MCF 10A (cell line): ENCODE results near the gene KLF8. TPM values are rescaled to one million over a fixed set of nuclear protein-coding genes. Genes with fewer than 3 reads are reported as not detected.

Source experiments
- BruUV-seq: library from RNA; stranded (reverse); fragments of 400-500 nt; replicated peaks from 2 replicates; lab custom pipeline; 2021; lab: Mats Ljungman, UMichigan
- CTCF ChIA-PET: fragments of 300-600 bp; sonication (Branson Sonifier 250); formaldehyde crosslinking; extraction: SDS; loops from one replicate; lab custom pipeline; 2021; ENCODE audit warnings: antibody characterized with exemption, inconsistent platforms; lab: Yijun Ruan, JAX
- POLR2A ChIA-PET: fragments of 300-600, 350-650 bp; sonication (Branson Sonifier 250); formaldehyde crosslinking; extraction: SDS; loops from one replicate; lab custom pipeline; 2020; ENCODE audit warnings: antibody characterized with exemption, inconsistent platforms; lab: Yijun Ruan, JAX
- DNase-seq: peaks from one replicate; pipeline ENCODE4 v3.0.0-alpha.2; 2018; ENCODE audit not compliant: unreplicated experiment
- H3K27ac Mint-ChIP-seq: one replicate; pipeline ENCODE4 v1.8.0; 2022; ENCODE audit warnings: mild to moderate bottlenecking, low read depth, mixed read lengths; ENCODE audit not compliant: unreplicated experiment
- H3K27me3 Mint-ChIP-seq: one replicate; pipeline ENCODE4 v1.8.0; 2022; ENCODE audit warnings: mixed read lengths; ENCODE audit not compliant: insufficient read depth, unreplicated experiment
- H3K36me3 Mint-ChIP-seq: one replicate; pipeline ENCODE4 v1.8.0; 2022; ENCODE audit warnings: mild to moderate bottlenecking, moderate library complexity, mixed read lengths; ENCODE audit not compliant: insufficient read depth, unreplicated experiment
- H3K4me1 Mint-ChIP-seq: one replicate; pipeline ENCODE4 v1.8.0; 2022; ENCODE audit warnings: mixed read lengths; ENCODE audit not compliant: insufficient read depth, unreplicated experiment
- H3K4me3 Mint-ChIP-seq: one replicate; pipeline ENCODE4 v1.8.0; 2022; ENCODE audit warnings: mild to moderate bottlenecking, moderate library complexity, mixed read lengths; ENCODE audit not compliant: unreplicated experiment
- H3K9me3 Mint-ChIP-seq: one replicate; pipeline ENCODE4 v1.8.0; 2022; ENCODE audit warnings: mixed read lengths; ENCODE audit not compliant: unreplicated experiment
- intact Hi-C: fragments of 100-400 bp; cut with micrococcal nuclease; formaldehyde crosslinking; loops from 2 replicates; pipeline ENCODE4 v1.14.1; 2022
- total RNA-seq: library from RNA; stranded (reverse); gene quantifications from 2 replicates; pipeline ENCODE4 v1.2.3, GENCODE V29; 2022
- TF ChIP-seq, protein P1 (sequence below): fragments of 200-600 bp; IDR thresholded peaks from one replicate; pipeline ENCODE4 v1.8.0; 2022; ENCODE audit warnings: antibody characterized with exemption, mild to moderate bottlenecking; ENCODE audit not compliant: unreplicated experiment

Gene KLF8
- total RNA-seq, 1 experiment from 2014 or later, result 12.6 TPM

DNA sequence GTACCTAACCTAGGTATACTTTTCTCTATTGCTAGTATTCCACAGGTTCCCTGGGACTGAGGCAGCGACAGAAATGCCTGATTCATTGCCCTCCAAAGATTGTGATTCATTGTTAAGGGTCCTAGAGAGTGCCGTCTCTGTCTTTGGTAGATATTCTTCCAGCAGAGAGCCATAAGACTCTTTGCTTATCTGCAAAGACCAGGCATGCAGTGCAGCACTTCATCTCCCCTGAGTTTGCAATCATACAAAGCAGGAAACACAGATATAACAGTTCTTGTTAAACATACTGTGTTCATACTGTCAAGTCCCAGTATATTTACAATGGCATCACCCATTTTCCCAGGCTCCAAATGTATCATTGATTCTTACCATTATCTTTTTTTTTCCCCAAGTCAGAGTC, 47.7 kb downstream of the KLF8 start:
- BruUV-seq, result no TSS peak
- Mint-ChIP-seq H3K4me1 (no peaks in the 10 kb centered on the region), H3K36me3 (peaks cover 12% of the 10 kb centered on the region), H3K27me3 (peaks cover 65% of the 10 kb centered on the region), H3K27ac (no peak overlapping the region), H3K4me3 (no peak overlapping the region), H3K9me3 (no peaks in the 10 kb centered on the region)
- TF ChIP-seq, protein P1, sequence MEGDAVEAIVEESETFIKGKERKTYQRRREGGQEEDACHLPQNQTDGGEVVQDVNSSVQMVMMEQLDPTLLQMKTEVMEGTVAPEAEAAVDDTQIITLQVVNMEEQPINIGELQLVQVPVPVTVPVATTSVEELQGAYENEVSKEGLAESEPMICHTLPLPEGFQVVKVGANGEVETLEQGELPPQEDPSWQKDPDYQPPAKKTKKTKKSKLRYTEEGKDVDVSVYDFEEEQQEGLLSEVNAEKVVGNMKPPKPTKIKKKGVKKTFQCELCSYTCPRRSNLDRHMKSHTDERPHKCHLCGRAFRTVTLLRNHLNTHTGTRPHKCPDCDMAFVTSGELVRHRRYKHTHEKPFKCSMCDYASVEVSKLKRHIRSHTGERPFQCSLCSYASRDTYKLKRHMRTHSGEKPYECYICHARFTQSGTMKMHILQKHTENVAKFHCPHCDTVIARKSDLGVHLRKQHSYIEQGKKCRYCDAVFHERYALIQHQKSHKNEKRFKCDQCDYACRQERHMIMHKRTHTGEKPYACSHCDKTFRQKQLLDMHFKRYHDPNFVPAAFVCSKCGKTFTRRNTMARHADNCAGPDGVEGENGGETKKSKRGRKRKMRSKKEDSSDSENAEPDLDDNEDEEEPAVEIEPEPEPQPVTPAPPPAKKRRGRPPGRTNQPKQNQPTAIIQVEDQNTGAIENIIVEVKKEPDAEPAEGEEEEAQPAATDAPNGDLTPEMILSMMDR, result no peak
- no peak for DNase-seq
- CTCF ChIA-PET, result interaction anchor here (0.6 to 5.1 kb wide), 3 partner anchors 394 to 455 kb away, joined by 4 to 66 read pairs (median 4); partner anchors contain the start of gene NBDY
- intact Hi-C loops, result loop anchor here (10.0 kb wide), 1 partner anchor 285 kb away; the partner anchor contains the start of gene UBQLN2
- POLR2A ChIA-PET, result no interaction called here

DNA sequence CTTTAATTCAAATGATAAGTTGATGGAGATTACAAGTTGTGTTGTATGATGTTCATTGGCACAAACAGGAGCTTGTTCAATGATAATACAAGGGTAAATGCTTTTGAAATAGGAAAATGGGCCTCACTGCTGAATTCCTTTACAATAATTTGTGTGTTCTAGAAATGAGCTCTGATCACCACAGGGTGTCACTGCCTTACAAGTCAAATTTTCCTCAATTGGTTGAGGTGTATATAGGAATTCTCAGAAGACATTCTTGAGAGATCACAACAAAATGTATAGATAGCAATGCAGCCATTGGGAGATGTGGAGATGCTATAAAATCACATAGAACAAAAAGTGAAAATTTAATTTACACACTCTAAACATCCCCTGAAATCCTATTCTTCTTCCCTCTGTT, 49.6 kb downstream of the KLF8 start:
- H3K36me3 Mint-ChIP-seq, result peaks cover 22% of the 10 kb centered on the region
- no peaks in the 10 kb centered on the region for H3K4me1 Mint-ChIP-seq
- H3K9me3 Mint-ChIP-seq, result no peaks in the 10 kb centered on the region
- BruUV-seq, result no TSS peak
- H3K27me3 Mint-ChIP-seq, result peaks cover 60% of the 10 kb centered on the region
- TF ChIP-seq, protein P1, result peak; percentile 34
- no peak overlapping the region for H3K27ac Mint-ChIP-seq
- ChIA-PET CTCF (interaction anchor here (0.5 to 5.1 kb wide), 12 partner anchors 12 to 452 kb away, joined by 3 to 66 read pairs (median 3); partner anchors contain the start of gene NBDY), POLR2A (interaction anchor here (1.1 kb wide), 1 partner anchor 445 kb away, joined by 4 read pairs; no protein-coding TSS in a partner anchor)
- H3K4me3 Mint-ChIP-seq, result no peak overlapping the region
- intact Hi-C loops, result loop anchor here (1.0 to 10.0 kb wide), 2 partner anchors 283 to 445 kb away; partner anchors contain the start of gene UBQLN2
- peak; percentile 33 for DNase-seq

DNA sequence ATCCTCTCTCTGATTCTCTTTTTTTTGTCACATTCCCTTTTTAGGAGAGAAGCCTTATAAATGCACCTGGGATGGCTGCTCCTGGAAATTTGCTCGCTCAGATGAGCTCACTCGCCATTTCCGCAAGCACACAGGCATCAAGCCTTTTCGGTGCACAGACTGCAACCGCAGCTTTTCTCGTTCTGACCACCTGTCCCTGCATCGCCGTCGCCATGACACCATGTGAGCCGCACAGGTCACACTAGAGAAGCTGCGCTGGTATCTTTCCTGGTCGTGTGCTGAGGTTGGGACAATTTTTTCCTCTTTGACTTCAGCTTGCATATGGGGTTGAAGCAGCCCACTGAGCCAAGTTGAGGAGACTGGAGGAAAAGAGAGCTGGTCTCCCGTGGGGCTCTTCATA, 52.1 kb downstream of the KLF8 start:
- CTCF ChIA-PET, result interaction anchor here (0.8 to 5.1 kb wide), 2 partner anchors 14 to 444 kb away, joined by 5 to 66 read pairs; partner anchors contain the start of gene NBDY
- POLR2A ChIA-PET, result no interaction called here
- BruUV-seq, result no TSS peak

DNA sequence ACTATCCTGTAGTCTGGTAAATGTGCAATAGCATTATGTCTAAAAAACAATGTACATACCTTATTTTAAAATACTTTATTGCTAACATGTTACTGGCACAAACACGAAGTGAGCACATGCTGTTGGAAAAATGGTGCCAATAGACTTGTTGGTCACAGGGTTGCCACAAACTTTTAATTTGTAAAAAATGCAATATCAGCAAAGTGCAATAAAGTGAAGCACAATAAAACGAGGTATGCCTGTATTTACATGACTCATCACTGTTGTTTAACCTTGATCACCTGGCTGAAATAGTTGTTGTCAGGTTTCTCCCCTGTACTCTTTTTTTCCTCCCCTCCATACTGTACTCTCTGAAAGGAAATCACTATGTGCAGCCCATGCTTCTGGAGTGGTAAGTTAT, 56.5 kb downstream of the KLF8 start:
- no peak overlapping the region for H3K4me3 Mint-ChIP-seq
- peaks cover 25% of the 10 kb centered on the region for H3K27me3 Mint-ChIP-seq
- peaks cover 24% of the 10 kb centered on the region for H3K36me3 Mint-ChIP-seq
- no peak overlapping the region for H3K27ac Mint-ChIP-seq
- no peaks in the 10 kb centered on the region for H3K4me1 Mint-ChIP-seq
- ChIA-PET POLR2A (no interaction called here), CTCF (no interaction called here)
- peaks cover 9% of the 10 kb centered on the region for H3K9me3 Mint-ChIP-seq
- no peak for DNase-seq
- BruUV-seq, result no TSS peak
- intact Hi-C loops, result loop anchor here (10.0 kb wide), 1 partner anchor 276 kb away; the partner anchor contains the start of gene UBQLN2
- TF ChIP-seq, protein P1, result no peak

More for the DNA sequence above, 52.1 kb downstream of the KLF8 start:
- no peak for DNase-seq
- intact Hi-C loops, result loop anchor here (10.0 kb wide), 1 partner anchor 281 kb away; the partner anchor contains the start of gene UBQLN2
- Mint-ChIP-seq H3K36me3 (peaks cover 30% of the 10 kb centered on the region), H3K4me3 (no peak overlapping the region), H3K27ac (no peak overlapping the region), H3K9me3 (no peaks in the 10 kb centered on the region), H3K27me3 (peaks cover 35% of the 10 kb centered on the region), H3K4me1 (no peaks in the 10 kb centered on the region)
- TF ChIP-seq, protein P1, result no peak
